HepG2 (cell line): Measurements from ENCODE around the gene OSTF1. TPM values are rescaled to one million over a fixed set of nuclear protein-coding genes. Genes with fewer than 3 reads are reported as not detected.

Experiments
- ATAC-seq: fragments of 200-7000 bp; cut with Tn5 transposase; 3 replicates; pipeline ENCODE4 v1.9.1; 2020; ENCODE audit warnings: mild to moderate bottlenecking, moderate library complexity
- BruUV-seq: library from RNA; stranded (reverse); fragments of 400-500 nt; replicated peaks from 2 replicates; lab custom pipeline; 2021; lab: Mats Ljungman, UMichigan
- CTCF ChIA-PET: fragments of 300-600 bp; formaldehyde crosslinking; extraction: SDS; loops from one replicate; lab custom pipeline; 2021; ENCODE audit warnings: low total read pairs, inconsistent platforms, low intra/inter-chr PET ratio; lab: Yijun Ruan, JAX
- POLR2A ChIA-PET: fragments of 350-600 bp; sonication (Branson Sonifier 250); formaldehyde crosslinking; loops from one replicate; lab custom pipeline; 2020; ENCODE audit warnings: antibody characterized with exemption, inconsistent platforms; lab: Yijun Ruan, JAX
- DNase-seq: peaks from one replicate; pipeline ENCODE4 v3.0.0-alpha.2; 2015; ENCODE audit warnings: low spot score
- FAIRE-seq: peaks from 3 replicates; lab custom pipeline; 2011; peaks lifted over from hg19 to GRCh38; lab: Jason Lieb, UNC
- H2AFZ ChIP-seq: one replicate; pipeline ENCODE4 v1.6.1; 2011; ENCODE audit warnings: low read length, inconsistent platforms
- H3K27ac ChIP-seq: fragments of 300-600 bp; 3 replicates; pipeline ENCODE4 v1.8.0; 2011; ENCODE audit warnings: mixed run types, mild to moderate bottlenecking, mixed read lengths, low read length, inconsistent platforms; ENCODE audit not compliant: insufficient read depth; ENCODE audit errors: extremely low read length
- H3K27me3 ChIP-seq, 2 experiments: fragments of 200-600 bp in 1 of 2; 2 replicates in 1 of 2; 3 replicates in 1 of 2; pipeline versions ENCODE4 v1.6.0 to v1.8.0; 2011; ENCODE audit warnings: low read length in 2 of 2, mild to moderate bottlenecking in 2 of 2, moderate library complexity in 2 of 2, inconsistent platforms in 1 of 2; ENCODE audit not compliant: insufficient read depth in 2 of 2, control insufficient read depth in 1 of 2
- H3K36me3 ChIP-seq, 2 experiments: fragments of 200-600 bp in 1 of 2; replicated peaks in 1 of 2; 2 replicates in 1 of 2; 3 replicates in 1 of 2; pipeline versions ENCODE4 v1.5.1 to v1.8.0; 2011; ENCODE audit warnings: low read length in 2 of 2, inconsistent platforms in 1 of 2; ENCODE audit not compliant: insufficient read depth in 2 of 2, control insufficient read depth in 1 of 2
- H3K4me1 ChIP-seq: 2 replicates; pipeline ENCODE4 v1.5.1; 2012; ENCODE audit warnings: low read length, inconsistent platforms; ENCODE audit not compliant: insufficient read depth
- H3K4me2 ChIP-seq: 2 replicates; pipeline ENCODE4 v1.6.0; 2011; ENCODE audit warnings: low read depth, low read length, inconsistent platforms
- H3K4me3 ChIP-seq, 3 experiments: fragments of 200-600 bp in 1 of 3; sonication (generic), shearing (Covaris generic) in 1 of 3; replicated peaks in 1 of 3; 2 replicates each; pipeline ENCODE4 v1.5.1; 2011 to 2016; ENCODE audit warnings: low read length in 3 of 3, inconsistent platforms in 2 of 3, low read depth in 2 of 3, mild to moderate bottlenecking in 2 of 3, control low read depth in 1 of 3, mixed read lengths in 1 of 3; ENCODE audit not compliant: insufficient read depth in 1 of 3
- H3K79me2 ChIP-seq: one replicate; pipeline ENCODE4 v1.6.1; 2011; ENCODE audit warnings: low read length, inconsistent platforms; ENCODE audit not compliant: insufficient read depth
- H3K9ac ChIP-seq: 2 replicates; pipeline ENCODE4 v1.6.0; 2011; ENCODE audit warnings: mild to moderate bottlenecking, low read depth, low read length, inconsistent platforms; ENCODE audit not compliant: insufficient read depth
- H3K9me3 ChIP-seq: 2 replicates; pipeline ENCODE4 v1.5.1; 2012; ENCODE audit warnings: mild to moderate bottlenecking, low read length
- H4K20me1 ChIP-seq: 2 replicates; pipeline ENCODE4 v1.6.0; 2011; ENCODE audit warnings: inconsistent platforms, mild to moderate bottlenecking, low read length, moderate library complexity; ENCODE audit not compliant: insufficient read depth
- ARNT ChIP-seq: fragments of 450-650 bp; IDR thresholded peaks from 2 replicates; pipeline ENCODE4 v1.6.1; 2017
- ATAD3A ChIP-seq: sonication (generic); formaldehyde crosslinking; IDR thresholded peaks from 2 replicates; pipeline ENCODE4 v1.4.0; 2020; ENCODE audit warnings: missing genetic modification reagents
- FOXJ3 ChIP-seq: sonication (generic); formaldehyde crosslinking; IDR thresholded peaks from 2 replicates; pipeline ENCODE4 v1.4.0; 2020; ENCODE audit warnings: missing genetic modification reagents, mild to moderate bottlenecking, borderline replicate concordance
- HMG20B ChIP-seq: conservative IDR thresholded peaks from 2 replicates; pipeline ENCODE4 v1.6.1; 2016; ENCODE audit warnings: missing genetic modification reagents, missing compliant biosample characterization
- KDM4B ChIP-seq: sonication (generic); formaldehyde crosslinking; IDR thresholded peaks from 2 replicates; pipeline ENCODE4 v1.4.0; 2020; ENCODE audit warnings: missing genetic modification reagents
- NONO ChIP-seq, 2 experiments: fragments of 450-650 bp in 1 of 2; sonication (generic) in 1 of 2; formaldehyde crosslinking in 1 of 2; IDR thresholded peaks in 1 of 2; conservative IDR thresholded peaks in 1 of 2; 2 replicates each; pipeline versions ENCODE4 v1.6.1 to v1.8.0; 2017 to 2022; ENCODE audit warnings: mild to moderate bottlenecking in 1 of 2, missing genetic modification reagents in 1 of 2, moderate library complexity in 1 of 2
- NR2C2 ChIP-seq: sonication (generic); formaldehyde crosslinking; IDR thresholded peaks from 2 replicates; pipeline ENCODE4 v1.4.0; 2020; ENCODE audit warnings: missing genetic modification reagents, mild to moderate bottlenecking, moderate library complexity, borderline replicate concordance
- SALL2 ChIP-seq: sonication (generic); formaldehyde crosslinking; IDR thresholded peaks from 2 replicates; pipeline ENCODE4 v1.8.1; 2023; ENCODE audit warnings: mild to moderate bottlenecking, missing genetic modification reagents, inconsistent platforms
- SMARCE1 ChIP-seq: fragments of 450-650 bp; IDR thresholded peaks from 2 replicates; pipeline ENCODE4 v1.6.1; 2017; ENCODE audit warnings: borderline replicate concordance
- TFAP4 ChIP-seq: sonication (generic); IDR thresholded peaks from 2 replicates; pipeline ENCODE4 v1.6.1; 2016; ENCODE audit warnings: low read depth, borderline replicate concordance
- TRIM24 ChIP-seq: sonication (generic); formaldehyde crosslinking; IDR thresholded peaks from 2 replicates; pipeline ENCODE4 v1.8.0; 2022; ENCODE audit warnings: mild to moderate bottlenecking, missing genetic modification reagents
- ZNF790 ChIP-seq: sonication (generic); formaldehyde crosslinking; IDR thresholded peaks from 2 replicates; pipeline ENCODE4 v1.8.0; 2022; ENCODE audit warnings: missing genetic modification reagents, mild to moderate bottlenecking, borderline replicate concordance
- WGBS: methylation state at CpG from one replicate; pipeline ENCODE4 v1.1.6; 2017; ENCODE audit warnings: low lambda C conversion rate; 5-methylcytosine and 5-hydroxymethylcytosine counted together
- in situ Hi-C: cut with HindIII; loops from 2 replicates; pipeline ENCODE4 v1.10.0; 2017; ENCODE audit warnings: low pct_unique_long_range_greater_than_20kb; ENCODE audit not compliant: extremely low pct_ligation_motif_present
- intact Hi-C: fragments of 100-400 bp; cut with micrococcal nuclease; formaldehyde crosslinking; loops from one replicate; pipeline ENCODE4 v1.10.0; 2022; ENCODE audit not compliant: unreplicated experiment
- polyA plus RNA-seq, 8 experiments: library from polyadenylated mRNA; depleted of rRNA in 3 of 8; stranded (reverse) in 7 of 8; unstranded in 1 of 8; fragments of >200 nt; fragmentation: Illumina TruSeq in 4 of 8; extraction: Trizol in 4 of 8; gene quantifications; 2 replicates each; pipeline versions ENCODE4 v1.2.1 to v1.2.3, GENCODE V29; 2011 to 2016; ENCODE audit warnings: low read depth in 4 of 8, missing spikeins in 1 of 8, mixed read lengths in 1 of 8; ENCODE audit not compliant: insufficient read depth in 1 of 8
- total RNA-seq, 5 experiments: library from RNA; depleted of rRNA; stranded (reverse); fragments of >200 nt; fragmentation: Illumina TruSeq; extraction: Trizol; gene quantifications; 2 replicates each; pipeline ENCODE4 v1.2.3, GENCODE V29; 2016; ENCODE audit warnings: low read depth in 1 of 5
- TF ChIP-seq, protein P1 (sequence below): sonication (generic); formaldehyde crosslinking; IDR thresholded peaks from 2 replicates; pipeline ENCODE4 v1.8.0; 2022; ENCODE audit warnings: low read depth, missing genetic modification reagents
- TF ChIP-seq, protein P2 (sequence below): sonication (generic); formaldehyde crosslinking; IDR thresholded peaks from 2 replicates; pipeline ENCODE4 v1.9.0; 2021; ENCODE audit warnings: mild to moderate bottlenecking, missing genetic modification reagents

The OSTF1 gene
- total and polyA plus RNA-seq, 2 of the 13 experiments (the other 11 are each of a cell fraction or from before 2014, with no cell fraction given): 16.8 to 39.0 TPM

- no peak for TF ChIP-seq TRIM24 (CRISPR knock-in tag)
- no peak for TF ChIP-seq HMG20B
- TF ChIP-seq, all 625 proteins: peak for 0
Measured at GRCh38 chr9:75138260-75139040, 50.1 kb downstream of the OSTF1 start (continued).

DNA sequence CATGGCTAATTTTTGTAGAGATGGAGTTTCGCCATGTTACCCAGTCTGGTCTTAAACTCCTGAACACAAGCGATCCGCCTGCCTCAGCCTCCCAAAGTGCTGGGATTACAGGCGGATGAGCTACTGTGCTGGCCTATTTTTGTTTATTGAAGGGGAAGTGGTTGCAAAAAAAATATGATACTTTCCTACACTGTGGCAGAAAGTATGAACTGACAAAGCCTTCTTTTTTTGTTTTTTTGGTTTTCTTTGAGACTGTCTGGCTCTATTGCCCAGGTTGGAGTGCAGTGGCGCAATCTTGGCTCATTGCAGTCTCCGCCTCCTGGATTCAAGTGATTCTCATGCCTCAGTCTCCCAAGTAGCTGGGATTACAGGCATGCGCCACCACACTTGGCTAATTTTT lies 50.9 kb downstream of the OSTF1 start:
- WGBS: 95% methylated on average over 7 of the region's 7 CpGs
- Histone ChIP-seq H3K27me3 (no peaks in the 10 kb centered on the region), H3K9ac (no peak overlapping the region), H3K4me2 (no peak overlapping the region), H3K4me1 (no peaks in the 10 kb centered on the region), H2AFZ (no peak overlapping the region), H3K36me3 (peaks cover 0 to 27% of the 10 kb centered on the region in 2 experiments; a peak in 3 of 5 replicates), H3K79me2 (no peaks in the 10 kb centered on the region), H4K20me1 (no peaks in the 10 kb centered on the region), H3K9me3 (no peaks in the 10 kb centered on the region), H3K4me3 (no peak overlapping the region), H3K27ac (no peak overlapping the region)
- in situ Hi-C loops (no loop called here), intact Hi-C loops (no loop called here)
- ATAC-seq: no peak
- ChIA-PET CTCF (no interaction called here), POLR2A (no interaction called here)
- FAIRE-seq: no peak
- DNase-seq: no peak
- no TSS peak for BruUV-seq
- no peak for TF ChIP-seq KDM4B (CRISPR knock-in tag)
- TF ChIP-seq NR2C2 (CRISPR knock-in tag): no peak
- TF ChIP-seq FOXJ3 (CRISPR knock-in tag): no peak
- no peak for TF ChIP-seq TFAP4
- no peak for TF ChIP-seq NONO (IDR thresholded peaks at IDR 0.05)
- TF ChIP-seq NONO (CRISPR knock-in tag; conservative IDR thresholded peaks at IDR 0.05): no peak
- TF ChIP-seq, protein P1, sequence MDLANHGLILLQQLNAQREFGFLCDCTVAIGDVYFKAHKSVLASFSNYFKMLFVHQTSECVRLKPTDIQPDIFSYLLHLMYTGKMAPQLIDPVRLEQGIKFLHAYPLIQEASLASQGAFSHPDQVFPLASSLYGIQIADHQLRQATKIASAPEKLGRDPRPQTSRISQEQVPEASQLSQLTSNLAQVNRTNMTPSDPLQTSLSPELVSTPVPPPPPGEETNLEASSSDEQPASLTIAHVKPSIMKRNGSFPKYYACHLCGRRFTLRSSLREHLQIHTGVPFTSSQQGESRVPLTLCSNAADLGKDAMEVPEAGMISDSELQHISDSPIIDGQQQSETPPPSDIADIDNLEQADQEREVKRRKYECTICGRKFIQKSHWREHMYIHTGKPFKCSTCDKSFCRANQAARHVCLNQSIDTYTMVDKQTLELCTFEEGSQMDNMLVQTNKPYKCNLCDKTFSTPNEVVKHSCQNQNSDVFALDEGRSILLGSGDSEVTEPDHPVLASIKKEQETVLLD: no peak
- TF ChIP-seq ARNT: no peak
- no peak for TF ChIP-seq ZNF790 (CRISPR knock-in tag)
- TF ChIP-seq SALL2 (CRISPR knock-in tag): no peak
- TF ChIP-seq ATAD3A (CRISPR knock-in tag): no peak
- no peak for TF ChIP-seq SMARCE1
- TF ChIP-seq, protein P2, sequence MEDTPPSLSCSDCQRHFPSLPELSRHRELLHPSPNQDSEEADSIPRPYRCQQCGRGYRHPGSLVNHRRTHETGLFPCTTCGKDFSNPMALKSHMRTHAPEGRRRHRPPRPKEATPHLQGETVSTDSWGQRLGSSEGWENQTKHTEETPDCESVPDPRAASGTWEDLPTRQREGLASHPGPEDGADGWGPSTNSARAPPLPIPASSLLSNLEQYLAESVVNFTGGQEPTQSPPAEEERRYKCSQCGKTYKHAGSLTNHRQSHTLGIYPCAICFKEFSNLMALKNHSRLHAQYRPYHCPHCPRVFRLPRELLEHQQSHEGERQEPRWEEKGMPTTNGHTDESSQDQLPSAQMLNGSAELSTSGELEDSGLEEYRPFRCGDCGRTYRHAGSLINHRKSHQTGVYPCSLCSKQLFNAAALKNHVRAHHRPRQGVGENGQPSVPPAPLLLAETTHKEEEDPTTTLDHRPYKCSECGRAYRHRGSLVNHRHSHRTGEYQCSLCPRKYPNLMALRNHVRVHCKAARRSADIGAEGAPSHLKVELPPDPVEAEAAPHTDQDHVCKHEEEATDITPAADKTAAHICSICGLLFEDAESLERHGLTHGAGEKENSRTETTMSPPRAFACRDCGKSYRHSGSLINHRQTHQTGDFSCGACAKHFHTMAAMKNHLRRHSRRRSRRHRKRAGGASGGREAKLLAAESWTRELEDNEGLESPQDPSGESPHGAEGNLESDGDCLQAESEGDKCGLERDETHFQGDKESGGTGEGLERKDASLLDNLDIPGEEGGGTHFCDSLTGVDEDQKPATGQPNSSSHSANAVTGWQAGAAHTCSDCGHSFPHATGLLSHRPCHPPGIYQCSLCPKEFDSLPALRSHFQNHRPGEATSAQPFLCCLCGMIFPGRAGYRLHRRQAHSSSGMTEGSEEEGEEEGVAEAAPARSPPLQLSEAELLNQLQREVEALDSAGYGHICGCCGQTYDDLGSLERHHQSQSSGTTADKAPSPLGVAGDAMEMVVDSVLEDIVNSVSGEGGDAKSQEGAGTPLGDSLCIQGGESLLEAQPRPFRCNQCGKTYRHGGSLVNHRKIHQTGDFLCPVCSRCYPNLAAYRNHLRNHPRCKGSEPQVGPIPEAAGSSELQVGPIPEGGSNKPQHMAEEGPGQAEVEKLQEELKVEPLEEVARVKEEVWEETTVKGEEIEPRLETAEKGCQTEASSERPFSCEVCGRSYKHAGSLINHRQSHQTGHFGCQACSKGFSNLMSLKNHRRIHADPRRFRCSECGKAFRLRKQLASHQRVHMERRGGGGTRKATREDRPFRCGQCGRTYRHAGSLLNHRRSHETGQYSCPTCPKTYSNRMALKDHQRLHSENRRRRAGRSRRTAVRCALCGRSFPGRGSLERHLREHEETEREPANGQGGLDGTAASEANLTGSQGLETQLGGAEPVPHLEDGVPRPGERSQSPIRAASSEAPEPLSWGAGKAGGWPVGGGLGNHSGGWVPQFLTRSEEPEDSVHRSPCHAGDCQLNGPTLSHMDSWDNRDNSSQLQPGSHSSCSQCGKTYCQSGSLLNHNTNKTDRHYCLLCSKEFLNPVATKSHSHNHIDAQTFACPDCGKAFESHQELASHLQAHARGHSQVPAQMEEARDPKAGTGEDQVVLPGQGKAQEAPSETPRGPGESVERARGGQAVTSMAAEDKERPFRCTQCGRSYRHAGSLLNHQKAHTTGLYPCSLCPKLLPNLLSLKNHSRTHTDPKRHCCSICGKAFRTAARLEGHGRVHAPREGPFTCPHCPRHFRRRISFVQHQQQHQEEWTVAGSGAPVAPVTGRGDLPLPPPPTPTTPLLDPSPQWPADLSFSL (CRISPR knock-in tag): no peak
